Natural killer cell treated with Interleukin-12 subunit alpha and Interleukin-12 subunit beta and Interleukin-15 and Interleukin-18, amount 100 ng/mL, for 72 hours (primary cell): ENCODE data around the gene ZNF101. TPM values are rescaled to one million over a fixed set of nuclear protein-coding genes. Genes with fewer than 3 reads are reported as not detected.

Experiments
- total RNA-seq, 2 donors: library from RNA; stranded (reverse); gene quantifications; one replicate each; pipeline ENCODE4 v1.2.3, GENCODE V29; 2022

The ZNF101 gene
- total RNA-seq, 2 donors from 2014 or later: 45.3 to 53.1 TPM

Other genes starting within 250 kb of the ZNF101 start
- gene TSSK6, start 153.3 kb upstream of the ZNF101 start, total RNA-seq: 1 to 10 TPM; 1.9 to 2.6 TPM
- 100 to 1,000 TPM; 261 to 310 TPM for gene NDUFA13, start 152.6 kb upstream of the ZNF101 start, total RNA-seq
- 10 to 100 TPM in 1 of 2 donors, 1 to 10 TPM in 1; 10.0 to 14.9 TPM for gene YJEFN3, start 139.9 kb upstream of the ZNF101 start, total RNA-seq
- gene CILP2, start 130.6 kb upstream of the ZNF101 start, total RNA-seq: under 1 TPM; 0.21 to 0.42 TPM
- 10 to 100 TPM; 26.3 to 80.1 TPM for gene PBX4, start 50.2 kb upstream of the ZNF101 start, total RNA-seq
- 10 to 100 TPM; 33.7 to 35.0 TPM for gene LPAR2, start 40.6 kb upstream of the ZNF101 start, total RNA-seq
- gene GMIP, start 25.2 kb upstream of the ZNF101 start, total RNA-seq: 100 to 1,000 TPM in 1 of 2 donors, 10 to 100 TPM in 1; 87.2 to 112 TPM
- gene ATP13A1, start 5.2 kb upstream of the ZNF101 start, total RNA-seq: 100 to 1,000 TPM in 1 of 2 donors, 10 to 100 TPM in 1; 61.9 to 122 TPM
- 1 to 10 TPM; 5.4 to 6.7 TPM for gene ZNF14, start 64.3 kb downstream of the ZNF101 start, total RNA-seq
- gene ZNF506, start 152.9 kb downstream of the ZNF101 start, total RNA-seq: 10 to 100 TPM; 21.1 to 37.9 TPM
- gene ZNF253, start 197.0 kb downstream of the ZNF101 start, total RNA-seq: 10 to 100 TPM; 13.4 to 13.7 TPM
- 1 to 10 TPM; 5.2 to 9.3 TPM for gene ZNF93, start 232.1 kb downstream of the ZNF101 start, total RNA-seq